Measurements from ENCODE around the gene WDFY2.
"Not testable (repeated sequence)": the region's sequence is repeated elsewhere in the genome, so short reads cannot be mapped to it uniquely, and the experiment has no call there.

The WDFY2 gene

GRCh38 chr13:51564671-51565070 is 19.6 kb upstream of the WDFY2 start:
- no peak for DNase-seq

- not testable (repeated sequence) for DNase-seq
Measured at GRCh38 chr13:51569001-51569400, 15.3 kb upstream of the WDFY2 start.

- DNase-seq, result no peak
Measured at GRCh38 chr13:51576754-51577153, 7.5 kb upstream of the WDFY2 start.

DNA sequence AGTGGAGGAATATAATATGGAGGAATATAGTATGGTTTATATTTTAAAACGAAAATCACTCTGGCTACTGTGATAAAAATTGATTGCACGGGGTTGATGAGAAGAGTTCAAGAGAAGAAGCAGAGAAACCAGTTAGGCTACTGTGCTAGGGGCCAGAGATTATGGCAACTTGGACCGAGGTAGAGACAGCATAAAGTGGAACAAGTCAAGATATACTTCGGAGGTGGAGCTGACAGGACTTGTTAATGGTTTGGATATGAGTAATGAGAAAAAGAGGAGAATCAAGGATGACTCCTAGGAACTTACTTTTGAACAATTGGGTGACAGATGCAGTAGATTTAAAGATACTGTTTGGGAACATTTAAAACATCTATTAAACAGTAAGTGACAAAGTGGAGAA is 6.6 kb upstream of the WDFY2 start:
- no peak for DNase-seq

DNA sequence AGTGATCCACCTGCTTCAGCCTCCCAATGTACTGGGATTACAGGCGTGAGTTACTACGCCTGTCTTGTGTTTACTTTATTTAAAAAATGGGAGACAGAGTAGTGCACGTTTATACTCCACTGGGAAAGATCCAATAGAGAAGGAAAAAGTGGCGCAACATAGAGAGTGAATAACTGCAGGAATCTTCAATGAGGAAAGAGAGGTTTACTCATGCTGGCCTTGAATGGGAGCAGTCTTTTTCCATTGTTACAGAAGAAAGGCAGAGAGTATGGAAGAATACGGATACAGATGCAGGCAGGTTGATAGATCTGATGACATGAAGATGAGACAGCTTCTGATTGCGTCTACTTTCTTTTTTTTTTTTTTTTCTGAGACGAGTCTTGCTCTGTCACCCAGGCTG is 4.6 kb upstream of the WDFY2 start:
- no peak for DNase-seq

GRCh38 chr13:51581148-51581820 is 3.0 kb upstream of the WDFY2 start:
- no peak for DNase-seq

DNA sequence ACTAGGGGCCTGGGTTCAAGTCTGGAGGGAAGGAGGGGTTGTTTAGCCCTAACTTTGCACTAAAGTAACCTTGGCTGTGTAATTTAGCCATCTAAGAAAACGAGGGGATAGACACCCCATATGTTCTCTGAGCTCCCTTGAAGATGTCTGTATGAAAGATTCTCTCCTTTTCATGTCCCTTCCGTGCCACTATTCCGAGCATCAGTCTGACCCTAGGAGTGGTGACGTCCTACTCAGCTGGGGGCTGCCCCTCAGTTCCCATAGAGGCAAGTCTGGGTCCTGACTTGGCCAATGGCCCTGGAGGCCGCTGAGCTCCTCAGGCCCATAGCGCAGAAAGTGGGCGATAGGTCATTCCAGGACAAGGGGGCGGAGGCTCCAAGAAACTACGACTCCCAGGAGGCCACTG is 790 bp upstream of the WDFY2 start:
- no peak for DNase-seq

- DNase-seq, result peak; percentile 61
Measured at GRCh38 chr13:51584731-51585672, 740 bp downstream of the WDFY2 start.

GRCh38 chr13:51585696-51586095 is 1.4 kb downstream of the WDFY2 start:
- DNase-seq, result no peak

DNA sequence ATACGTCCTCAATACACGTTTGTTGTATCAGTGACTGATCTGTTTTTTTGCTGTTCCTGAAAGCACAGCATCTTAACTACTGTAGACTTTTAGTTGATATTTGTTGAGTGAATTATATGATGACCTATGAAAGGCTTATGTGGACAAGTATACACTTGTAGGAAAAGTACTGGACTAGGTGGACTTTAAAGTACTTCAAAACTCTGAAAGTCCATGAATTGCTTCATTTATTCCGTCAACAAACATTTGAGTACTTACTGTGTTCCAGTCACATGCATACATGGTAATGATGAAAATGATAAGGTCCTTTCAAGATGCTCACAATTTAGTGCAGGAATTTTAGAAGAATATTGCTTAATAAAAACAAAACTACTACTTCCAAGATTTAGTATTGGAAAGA is 3.1 kb downstream of the WDFY2 start:
- DNase-seq, result no peak

DNA sequence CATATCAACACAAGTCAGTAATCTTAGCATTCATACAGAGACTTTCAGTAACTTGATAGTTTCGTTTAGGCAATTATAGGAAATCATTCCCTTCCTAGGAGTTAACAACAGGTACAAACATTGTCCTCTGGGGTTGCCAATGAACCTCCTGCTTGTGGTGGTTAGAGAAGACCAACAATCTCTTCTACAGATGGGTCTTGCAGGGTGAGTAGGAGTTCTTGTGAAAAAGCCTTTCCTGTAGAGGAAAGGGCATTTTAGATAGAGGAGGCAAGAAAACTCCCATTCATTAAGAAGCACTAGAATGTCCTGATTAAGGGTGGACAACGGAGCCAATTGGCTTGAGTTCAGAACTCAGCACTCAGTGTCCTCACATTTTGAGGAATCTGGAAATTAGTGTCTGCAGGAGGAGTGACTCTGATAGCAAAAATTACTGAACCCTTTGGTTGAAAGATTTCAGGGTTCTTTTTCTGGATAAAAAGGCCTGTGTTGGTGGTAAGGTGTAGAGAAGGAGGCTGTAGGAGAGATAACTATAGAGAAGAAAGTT is 4.2 kb downstream of the WDFY2 start:
- DNase-seq, result no peak

- no peak for DNase-seq
Measured at GRCh38 chr13:51589793-51590192, 5.5 kb downstream of the WDFY2 start.

GRCh38 chr13:51590231-51590970 is 6.1 kb downstream of the WDFY2 start:
- DNase-seq, result no peak

DNA sequence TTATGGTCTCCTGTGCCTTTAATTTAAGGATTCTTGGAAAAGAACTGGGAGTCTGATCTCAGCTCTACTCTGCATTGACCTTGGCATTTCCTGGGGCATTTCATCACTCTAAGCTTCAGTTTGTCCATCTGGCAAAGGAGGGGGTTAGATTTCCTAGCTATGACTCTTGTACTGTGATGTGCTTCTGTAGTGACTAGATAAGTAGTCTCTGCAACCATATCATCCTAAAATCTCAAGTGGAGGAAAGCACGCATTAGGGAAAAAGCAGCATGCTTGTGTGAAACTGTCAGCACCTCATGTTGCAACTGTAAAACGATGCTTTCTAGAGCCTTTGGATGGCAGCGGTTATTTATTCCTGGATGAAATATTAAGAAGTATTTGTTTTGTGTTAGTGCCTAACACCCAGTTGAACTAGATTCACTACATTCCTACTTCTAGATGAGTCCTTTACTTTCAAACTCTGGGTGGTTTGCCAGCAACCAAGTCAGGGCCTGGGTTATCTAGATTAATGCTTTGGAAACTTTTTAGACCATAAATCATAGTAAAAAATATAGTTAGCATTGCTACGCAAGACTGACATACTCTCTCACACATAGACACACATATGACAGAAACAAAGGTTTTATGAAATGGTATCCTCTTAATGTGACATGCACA is 6.8 kb downstream of the WDFY2 start:
- DNase-seq, result no peak

GRCh38 chr13:51591938-51592337 is 7.7 kb downstream of the WDFY2 start:
- not testable (repeated sequence) for DNase-seq

DNA sequence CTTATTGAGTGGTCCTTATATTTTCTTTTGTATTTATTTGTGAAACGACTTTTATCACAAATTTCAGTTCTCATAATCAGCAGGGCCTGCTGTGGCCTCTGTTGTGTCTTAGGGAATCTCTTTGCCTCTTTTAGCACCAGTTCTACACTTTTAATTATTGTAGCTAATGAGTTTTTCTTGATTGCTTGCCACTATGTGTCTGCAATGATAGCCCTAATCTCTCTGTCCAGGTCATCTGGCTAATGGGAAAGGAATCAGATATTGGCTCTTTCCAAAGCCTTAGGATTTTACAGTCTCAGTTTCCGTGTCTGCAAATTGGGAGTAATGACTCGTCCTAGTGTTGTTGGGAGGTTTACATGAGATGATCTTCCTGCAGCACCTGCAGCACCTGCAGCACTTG is 10.2 kb downstream of the WDFY2 start:
- no peak for DNase-seq

DNA sequence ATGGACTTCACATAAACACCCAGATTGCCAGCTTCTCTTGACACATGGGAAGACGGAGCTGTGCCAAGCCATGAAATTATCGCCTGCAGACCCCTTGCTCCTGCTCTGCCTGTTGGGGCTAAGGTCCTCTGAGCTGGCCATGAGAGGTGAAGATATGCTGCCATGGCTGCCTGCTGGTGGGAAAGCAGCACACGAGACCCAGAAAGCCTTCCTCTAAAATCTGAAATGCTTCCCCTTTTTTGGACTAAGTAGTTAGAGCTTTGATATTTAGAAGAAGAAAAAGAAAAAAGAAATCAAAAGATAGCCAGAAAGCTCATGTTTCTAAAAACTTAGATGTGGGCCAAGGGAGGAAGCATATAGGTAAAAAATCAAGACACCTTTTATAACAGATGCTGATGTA is 11.2 kb downstream of the WDFY2 start:
- DNase-seq, result no peak

- no peak for DNase-seq
Measured at GRCh38 chr13:51596541-51596940, 12.3 kb downstream of the WDFY2 start.

GRCh38 chr13:51599444-51600176 is 15.3 kb downstream of the WDFY2 start:
- DNase-seq, result no peak

DNA sequence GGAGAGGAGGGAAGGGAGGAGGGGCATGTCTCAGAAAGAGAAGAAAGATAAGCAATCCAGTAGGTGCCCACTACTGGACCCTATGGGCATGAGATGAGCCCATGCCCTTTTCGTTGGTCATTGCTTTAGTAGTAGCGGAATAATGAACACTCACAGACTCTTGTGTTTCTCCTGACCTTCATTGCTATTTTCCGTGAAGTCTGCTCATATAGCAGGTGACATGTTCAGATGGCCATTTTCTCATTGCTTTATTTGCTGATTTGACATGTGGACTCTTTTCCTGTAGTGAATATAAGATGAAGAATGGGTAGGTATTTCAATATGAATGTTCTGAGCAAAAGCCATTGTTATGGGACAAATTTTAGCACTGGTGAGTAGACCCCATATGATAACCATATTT is 16.4 kb downstream of the WDFY2 start:
- DNase-seq, result no peak

- no peak for DNase-seq
Measured at GRCh38 chr13:51601601-51602565, 17.6 kb downstream of the WDFY2 start.

All from T-helper 9 cell (primary cell).